Tibial artery (tissue), 4 donors: ENCODE measurements around the gene ARHGEF17.

Experiments used
- DNase-seq, 2 donors: peaks; one replicate each; pipeline ENCODE4 v3.0.0-alpha.2; 2019
- H3K27ac ChIP-seq, 2 donors: fragments of 200-600 bp; sonication (generic) in 1 of 2; 1 replicate in 1 of 2; 2 replicates in 1 of 2; pipeline ENCODE4 v1.5.1; 2018 to 2019; ENCODE audit warnings: mild to moderate bottlenecking in 1 of 2
- H3K27me3 ChIP-seq, 2 donors: fragments of 200-600 bp; sonication (generic) in 1 of 2; one replicate each; pipeline versions ENCODE4 v1.5.1 to v1.6.0; 2016 to 2019
- H3K36me3 ChIP-seq, 3 donors: fragments of 200-600 bp; sonication (generic) in 2 of 3; one replicate each; pipeline ENCODE4 v1.5.1; 2016 to 2019; ENCODE audit warnings: mild to moderate bottlenecking in 2 of 3
- H3K4me1 ChIP-seq, 4 donors: fragments of 200-600 bp; sonication (generic) in 2 of 4; 1 replicate in 3 of 4; 2 replicates in 1 of 4; pipeline ENCODE4 v1.5.1; 2016 to 2019
- H3K4me3 ChIP-seq, 2 donors: fragments of 200-600 bp; sonication (generic) in 1 of 2; 1 replicate in 1 of 2; 2 replicates in 1 of 2; pipeline ENCODE4 v1.5.1; 2018 to 2019; ENCODE audit warnings: mild to moderate bottlenecking in 2 of 2
- H3K9me3 ChIP-seq, 3 donors: fragments of 200-600 bp; sonication (generic) in 1 of 3; one replicate each; pipeline ENCODE4 v1.5.1; 2016 to 2019
- CTCF ChIP-seq, 2 experiments: fragments of 200-600 bp in 1 of 2; fragments of 450-650 bp in 1 of 2; IDR thresholded peaks; one replicate each; pipeline ENCODE4 v1.5.1; 2017 to 2019; ENCODE audit warnings: antibody characterized with exemption in 2 of 2, mild to moderate bottlenecking in 1 of 2, moderate library complexity in 1 of 2
- intact Hi-C: fragments of 100-400 bp; cut with DNase I; formaldehyde crosslinking; loops from one replicate; pipeline ENCODE4 v1.15.0; 2023; ENCODE audit warnings: low total_unique reads

Gene ARHGEF17

GRCh38 chr11:73324665-73325035 lies 16.6 kb downstream of the ARHGEF17 start:
- H3K36me3 ChIP-seq, result peaks cover 0 to 9% (median 0%) of the 10 kb centered on the region in 3 donors
- DNase-seq, result no peak
- no peaks in the 10 kb centered on the region for H3K9me3 ChIP-seq
- H3K4me3 ChIP-seq, result peak overlapping the region in 1 of 2 donors; percentile 24
- H3K27me3 ChIP-seq, result no peaks in the 10 kb centered on the region
- no peak for TF ChIP-seq CTCF (IDR thresholded peaks at IDR 0.05)
- peaks cover 10 to 98% (median 93%) of the 10 kb centered on the region in 4 donors for H3K4me1 ChIP-seq
- intact Hi-C loops, result no loop called here
- peak overlapping the region; percentile 97 for H3K27ac ChIP-seq

- intact Hi-C loops, result no loop called here
- peak overlapping the region; percentile 97 for H3K27ac ChIP-seq
- peaks cover 0 to 9% (median 0%) of the 10 kb centered on the region in 3 donors for H3K36me3 ChIP-seq
- no peaks in the 10 kb centered on the region for H3K9me3 ChIP-seq
- no peaks in the 10 kb centered on the region for H3K27me3 ChIP-seq
- peaks cover 11 to 98% (median 93%) of the 10 kb centered on the region in 4 donors for H3K4me1 ChIP-seq
- no peak for TF ChIP-seq CTCF (IDR thresholded peaks at IDR 0.05)
- peak overlapping the region in 1 of 2 donors; percentile 24 for H3K4me3 ChIP-seq
- peak; percentile 77 to 96 for DNase-seq
Observed at GRCh38 chr11:73325036-73325981, 17.2 kb downstream of the ARHGEF17 start.

- Histone ChIP-seq H3K4me1 (peaks cover 22 to 98% (median 94%) of the 10 kb centered on the region in 4 donors), H3K4me3 (no peak overlapping the region), H3K9me3 (no peaks in the 10 kb centered on the region), H3K36me3 (peaks cover 0 to 9% (median 0%) of the 10 kb centered on the region in 3 donors), H3K27ac (peak overlapping the region; percentile 97), H3K27me3 (no peaks in the 10 kb centered on the region)
- intact Hi-C loops, result no loop called here
- no peak for TF ChIP-seq CTCF (IDR thresholded peaks at IDR 0.05)
- DNase-seq, result no peak
Observed at GRCh38 chr11:73326929-73327811, 19.1 kb downstream of the ARHGEF17 start.

GRCh38 chr11:73327812-73328364 lies 19.8 kb downstream of the ARHGEF17 start:
- Histone ChIP-seq H3K27ac (peak overlapping the region; percentile 97), H3K36me3 (peaks cover 0 to 9% (median 0%) of the 10 kb centered on the region in 3 donors), H3K27me3 (no peaks in the 10 kb centered on the region), H3K4me1 (peaks cover 22 to 98% (median 94%) of the 10 kb centered on the region in 4 donors), H3K4me3 (no peak overlapping the region), H3K9me3 (no peaks in the 10 kb centered on the region)
- no peak for DNase-seq
- no peak for TF ChIP-seq CTCF (IDR thresholded peaks at IDR 0.05)
- intact Hi-C loops, result no loop called here

GRCh38 chr11:73330569-73331093 lies 22.6 kb downstream of the ARHGEF17 start:
- Histone ChIP-seq H3K36me3 (peaks cover 0 to 5% (median 0%) of the 10 kb centered on the region in 3 donors), H3K4me3 (no peak overlapping the region), H3K27ac (peak overlapping the region; percentile 80 to 86), H3K27me3 (no peaks in the 10 kb centered on the region), H3K4me1 (peaks cover 13 to 98% (median 92%) of the 10 kb centered on the region in 4 donors), H3K9me3 (no peaks in the 10 kb centered on the region)
- DNase-seq, result no peak
- peak; percentile 40 to 48 for TF ChIP-seq CTCF (IDR thresholded peaks at IDR 0.05)
- intact Hi-C loops, result no loop called here
